ENCODE results near the gene COPZ2.

COPZ2 gene

DNA sequence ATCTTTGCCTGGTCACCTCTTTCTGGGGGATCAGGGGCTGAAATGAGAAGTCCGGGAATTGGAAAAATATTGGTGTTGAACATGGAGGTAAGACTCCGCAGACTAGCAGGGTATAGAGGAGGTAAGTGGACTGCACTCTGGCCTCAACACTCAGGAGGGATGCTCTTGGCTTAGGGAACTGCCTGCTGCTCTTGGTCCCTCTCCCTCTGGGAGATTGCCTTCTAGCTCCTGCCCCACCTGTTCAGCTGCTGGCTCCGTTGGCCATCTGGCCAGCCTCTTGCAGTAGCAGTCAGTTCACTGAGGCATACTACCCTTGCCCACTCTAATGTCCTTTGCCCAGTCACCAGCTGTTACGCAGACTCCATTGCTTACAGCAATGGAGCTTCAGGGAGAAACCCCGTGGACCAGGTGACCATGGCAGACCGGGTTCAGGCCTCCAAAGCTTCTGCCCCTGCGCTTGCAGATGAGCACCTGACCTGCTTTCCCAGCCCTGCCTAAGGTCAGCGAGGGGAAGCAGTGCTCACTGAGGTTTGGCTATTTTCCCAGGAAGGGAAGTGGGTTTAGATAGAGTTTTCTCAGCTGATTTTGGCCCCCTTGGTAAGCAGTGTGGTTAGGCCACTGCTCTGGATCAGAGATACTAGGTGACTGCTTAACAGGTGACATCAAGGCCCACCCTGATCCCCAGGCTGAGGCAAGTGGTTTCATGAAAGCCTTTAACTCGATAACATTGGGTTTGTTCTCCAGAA lies 54.8 kb downstream of the COPZ2 start:
- no peak for DNase-seq

DNA sequence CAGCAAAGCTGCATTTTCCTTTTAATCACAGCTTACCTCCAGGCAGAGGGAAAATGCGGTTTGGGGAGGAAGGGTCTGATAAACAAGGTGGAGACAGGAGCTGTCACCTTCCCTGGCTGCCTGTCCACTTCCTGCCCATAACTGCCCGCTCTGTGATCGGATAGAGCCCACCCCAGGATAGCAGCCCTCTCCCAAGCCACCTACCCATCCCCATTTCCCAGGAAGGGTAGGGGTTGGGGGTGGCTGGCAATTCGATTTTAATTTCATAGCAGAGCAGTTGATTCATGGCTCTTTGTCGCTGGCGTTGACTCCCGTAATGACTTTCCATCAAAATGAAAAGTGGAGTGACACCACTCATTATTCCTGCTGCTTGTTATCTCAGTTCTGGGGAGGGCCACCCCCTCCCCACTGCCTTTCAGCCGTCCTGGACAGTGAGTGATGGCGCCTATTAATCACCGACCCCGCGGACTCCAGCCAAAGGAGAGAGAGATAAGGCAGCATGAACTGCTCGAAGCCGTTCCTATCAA lies 55.4 kb downstream of the COPZ2 start:
- DNase-seq = no peak

DNA sequence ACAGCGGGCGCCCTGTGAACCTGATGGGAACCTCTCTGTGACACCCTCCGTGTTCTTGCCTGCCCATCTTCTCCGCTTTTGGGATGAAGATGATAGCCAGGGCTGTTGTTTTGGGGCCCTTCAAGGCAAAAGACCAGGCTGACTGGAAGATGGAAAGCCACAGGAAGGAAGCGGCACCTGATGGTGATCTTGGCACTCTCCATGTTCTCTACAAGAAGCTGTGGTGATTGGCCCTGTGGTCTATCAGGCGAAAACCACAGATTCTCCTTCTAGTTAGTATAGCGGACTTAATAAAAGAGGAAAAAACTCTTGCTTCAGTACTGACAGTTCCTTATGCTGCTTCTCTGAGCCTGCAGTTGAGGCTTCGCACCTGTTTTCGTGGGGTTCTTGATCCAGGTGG lies 56.1 kb downstream of the COPZ2 start:
- no peak for DNase-seq

DNA sequence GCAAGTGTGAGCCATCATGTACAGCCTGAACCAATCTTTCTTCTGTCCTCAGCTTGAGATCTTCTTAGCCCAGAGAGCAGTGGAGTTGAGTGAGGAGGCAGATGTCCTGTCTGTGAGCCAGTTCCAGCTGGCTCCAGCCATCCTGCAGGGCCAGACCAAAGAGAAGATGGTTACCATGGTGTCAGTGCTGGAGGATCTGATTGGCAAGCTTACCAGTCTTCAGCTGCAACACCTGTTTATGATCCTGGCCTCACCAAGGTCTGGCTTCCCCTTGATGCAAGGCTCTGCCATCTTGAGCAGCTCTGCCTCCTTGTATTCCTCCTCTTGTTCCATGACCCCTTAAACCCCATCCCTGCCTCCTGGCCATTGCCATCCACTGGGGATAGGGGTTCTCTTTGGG lies 57.1 kb downstream of the COPZ2 start:
- no peak for DNase-seq

DNA sequence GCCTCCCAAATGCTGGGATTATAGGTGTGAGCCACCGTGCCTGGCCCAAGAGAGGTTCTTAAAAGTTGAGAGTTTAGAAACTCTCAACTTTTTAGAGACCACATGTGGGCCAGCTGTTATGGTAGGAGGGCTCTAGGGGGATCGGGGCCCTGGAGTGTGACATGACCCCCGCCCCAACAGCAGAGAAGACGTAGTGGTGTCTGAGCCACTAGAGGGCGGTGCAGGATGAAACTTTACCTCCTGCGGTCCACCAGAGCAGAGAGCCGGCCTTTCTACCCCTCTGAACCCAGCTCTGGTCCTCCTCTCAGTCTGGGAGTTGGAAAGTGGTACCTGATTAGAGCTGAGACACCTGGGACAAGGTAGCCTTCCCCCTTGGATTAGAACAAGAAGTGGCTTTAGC lies 59.3 kb downstream of the COPZ2 start:
- no peak for DNase-seq
